Subcutaneous abdominal adipose tissue (tissue), 5 donors: ENCODE measurements around the gene LRRC3.

Experiments used
- H3K27ac ChIP-seq: one replicate; pipeline ENCODE4 v1.7.0; 2013; ENCODE audit warnings: low read depth, mild to moderate bottlenecking, inconsistent platforms, low read length, moderate library complexity
- H3K27me3 ChIP-seq, 5 donors: one replicate each; pipeline ENCODE4 v1.7.0; 2013; ENCODE audit warnings: low read length in 5 of 5, inconsistent platforms in 1 of 5; ENCODE audit not compliant: control insufficient read depth in 5 of 5, insufficient read depth in 4 of 5
- H3K36me3 ChIP-seq, 5 donors: one replicate each; pipeline ENCODE4 v1.7.0; 2013; ENCODE audit warnings: low read length in 5 of 5; ENCODE audit not compliant: control insufficient read depth in 5 of 5, insufficient read depth in 5 of 5
- H3K4me1 ChIP-seq, 5 donors: one replicate each; pipeline ENCODE4 v1.7.0; 2013; ENCODE audit warnings: low read length in 5 of 5, mild to moderate bottlenecking in 3 of 5, moderate library complexity in 1 of 5; ENCODE audit not compliant: control insufficient read depth in 5 of 5, insufficient read depth in 5 of 5
- H3K4me3 ChIP-seq, 5 donors: one replicate each; pipeline ENCODE4 v1.7.0; 2013; ENCODE audit warnings: low read length in 5 of 5, low read depth in 1 of 5
- H3K9ac ChIP-seq, 5 donors: one replicate each; pipeline ENCODE4 v1.7.0; 2013; ENCODE audit warnings: low read length in 5 of 5, mild to moderate bottlenecking in 4 of 5, moderate library complexity in 3 of 5
- H3K9me3 ChIP-seq, 5 donors: one replicate each; pipeline ENCODE4 v1.7.0; 2013; ENCODE audit warnings: low read length in 5 of 5; ENCODE audit not compliant: control insufficient read depth in 5 of 5
- donor health status: healthy.
- donor health status: healthy.
- donor health status: healthy.
- donor health status: healthy.
- donor health status: healthy.

The LRRC3 gene

DNA sequence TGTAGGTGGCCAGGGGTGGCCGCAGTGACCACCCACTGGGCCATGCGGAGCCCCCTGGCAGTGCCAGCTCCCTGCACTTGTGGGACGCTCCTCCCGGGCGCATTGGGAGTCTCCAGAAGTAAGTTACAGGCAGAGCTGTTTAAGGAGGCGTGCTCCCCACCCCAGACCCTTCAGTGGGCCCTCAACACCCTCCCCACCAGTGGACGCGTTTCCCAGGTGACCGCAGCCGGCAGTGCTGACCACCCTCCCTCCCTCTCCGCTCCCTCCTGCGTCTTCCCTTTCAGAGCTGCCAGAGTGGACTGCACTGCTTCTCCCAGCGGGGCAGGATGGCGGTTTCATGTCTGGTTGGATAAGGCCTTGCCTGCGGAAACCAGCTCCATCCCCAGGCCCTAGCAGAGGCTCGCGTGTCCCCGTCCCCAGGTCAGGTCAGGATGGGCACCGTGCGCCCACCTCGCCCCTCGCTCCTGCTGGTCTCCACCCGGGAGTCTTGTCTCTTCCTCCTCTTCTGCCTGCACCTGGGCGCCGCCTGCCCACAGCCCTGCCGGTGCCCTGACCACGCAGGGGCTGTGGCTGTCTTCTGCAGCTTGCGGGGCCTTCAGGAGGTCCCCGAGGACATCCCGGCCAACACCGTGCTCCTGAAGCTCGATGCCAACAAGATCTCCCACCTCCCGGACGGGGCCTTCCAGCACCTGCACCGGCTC, 1.1 kb downstream of the LRRC3 start:
- Histone ChIP-seq H3K27me3 (peaks cover 0 to 1% (median 0%) of the 10 kb centered on the region in 5 donors), H3K9me3 (peaks cover 0 to 16% (median 8%) of the 10 kb centered on the region in 5 donors), H3K4me3 (peak overlapping the region in 4 of 5 donors; percentile 68 to 75 (median 70)), H3K36me3 (peaks cover 0 to 10% (median 8%) of the 10 kb centered on the region in 5 donors), H3K9ac (peak overlapping the region in 4 of 5 donors; percentile 18 to 63 (median 58)), H3K4me1 (peaks cover 0 to 34% (median 10%) of the 10 kb centered on the region in 5 donors), H3K27ac (no peak overlapping the region)

DNA sequence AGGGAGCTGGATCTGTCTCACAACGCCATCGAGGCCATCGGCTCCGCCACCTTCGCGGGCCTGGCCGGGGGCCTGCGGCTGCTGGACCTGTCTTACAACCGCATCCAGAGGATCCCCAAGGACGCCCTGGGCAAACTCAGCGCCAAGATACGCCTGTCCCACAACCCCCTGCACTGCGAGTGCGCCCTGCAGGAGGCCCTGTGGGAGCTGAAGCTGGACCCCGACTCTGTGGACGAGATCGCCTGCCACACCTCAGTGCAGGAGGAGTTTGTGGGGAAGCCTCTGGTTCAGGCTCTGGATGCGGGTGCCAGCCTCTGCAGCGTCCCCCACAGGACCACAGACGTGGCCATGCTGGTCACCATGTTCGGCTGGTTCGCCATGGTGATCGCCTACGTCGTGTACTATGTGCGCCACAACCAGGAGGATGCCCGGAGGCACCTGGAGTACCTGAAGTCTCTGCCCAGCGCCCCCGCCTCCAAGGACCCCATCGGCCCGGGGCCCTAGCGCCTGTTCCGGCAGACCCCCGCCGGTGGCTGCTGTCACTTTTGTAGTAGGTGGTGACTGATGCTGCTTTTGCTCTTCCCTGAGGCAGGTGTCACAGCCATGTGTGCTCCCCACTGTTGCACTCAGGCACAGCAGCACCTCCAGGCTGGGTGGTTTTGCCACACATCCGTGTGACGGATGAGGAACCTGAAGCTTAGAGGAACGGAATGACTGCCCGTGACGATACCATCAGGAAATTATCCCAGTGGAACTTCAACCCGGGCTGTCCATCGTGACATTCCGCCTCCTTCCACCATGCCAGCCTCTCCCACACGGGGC, 1.8 kb downstream of the LRRC3 start:
- Histone ChIP-seq H3K27me3 (no peaks in the 10 kb centered on the region), H3K9me3 (peaks cover 0 to 14% (median 8%) of the 10 kb centered on the region in 5 donors), H3K4me3 (no peak overlapping the region), H3K36me3 (peaks cover 0 to 10% (median 8%) of the 10 kb centered on the region in 5 donors), H3K4me1 (peaks cover 0 to 34% (median 10%) of the 10 kb centered on the region in 5 donors), H3K27ac (no peak overlapping the region), H3K9ac (no peak overlapping the region)

DNA sequence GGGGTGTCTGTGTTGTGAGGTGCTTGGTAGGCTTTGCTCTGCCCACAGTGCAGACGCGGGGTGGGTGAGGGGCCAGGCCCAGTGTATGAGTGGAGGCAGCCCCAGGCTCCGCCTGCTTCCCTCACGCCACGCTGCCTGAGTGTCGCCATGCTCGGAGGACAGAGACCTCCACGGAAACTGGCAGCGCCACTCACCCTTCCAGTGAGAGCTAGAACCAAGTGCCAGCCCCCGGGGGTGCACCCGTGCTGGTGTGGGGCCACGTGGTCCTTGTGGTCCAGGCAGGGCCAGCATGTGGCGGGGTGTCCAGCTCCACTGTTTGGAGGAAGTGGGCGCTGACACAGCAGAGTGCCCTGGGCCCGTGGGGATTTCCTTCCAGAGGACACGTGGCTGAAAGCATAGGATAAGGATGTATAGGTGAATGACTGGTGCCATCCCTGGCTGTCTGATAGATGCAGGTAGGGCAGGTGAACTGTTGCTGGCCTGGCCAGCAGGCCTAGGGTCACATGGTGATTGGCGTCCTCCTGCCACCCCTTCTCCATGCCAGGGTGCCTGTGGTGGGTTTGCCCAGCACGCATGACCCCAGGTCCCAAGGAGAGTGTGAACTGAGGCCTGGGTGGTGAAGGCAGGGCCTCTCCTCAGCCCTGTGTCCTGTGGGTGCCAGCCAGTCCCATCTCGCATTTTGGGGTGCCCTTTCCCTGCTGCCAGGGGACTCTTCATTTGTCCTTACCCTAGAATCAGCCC, 3.8 kb downstream of the LRRC3 start:
- Histone ChIP-seq H3K4me3 (no peak overlapping the region), H3K4me1 (peaks cover 0 to 34% (median 15%) of the 10 kb centered on the region in 5 donors), H3K9me3 (peaks cover 0 to 7% (median 2%) of the 10 kb centered on the region in 5 donors), H3K27ac (no peak overlapping the region), H3K36me3 (peaks cover 0 to 10% (median 9%) of the 10 kb centered on the region in 5 donors), H3K9ac (no peak overlapping the region), H3K27me3 (peaks cover 0 to 7% (median 0%) of the 10 kb centered on the region in 5 donors)

DNA sequence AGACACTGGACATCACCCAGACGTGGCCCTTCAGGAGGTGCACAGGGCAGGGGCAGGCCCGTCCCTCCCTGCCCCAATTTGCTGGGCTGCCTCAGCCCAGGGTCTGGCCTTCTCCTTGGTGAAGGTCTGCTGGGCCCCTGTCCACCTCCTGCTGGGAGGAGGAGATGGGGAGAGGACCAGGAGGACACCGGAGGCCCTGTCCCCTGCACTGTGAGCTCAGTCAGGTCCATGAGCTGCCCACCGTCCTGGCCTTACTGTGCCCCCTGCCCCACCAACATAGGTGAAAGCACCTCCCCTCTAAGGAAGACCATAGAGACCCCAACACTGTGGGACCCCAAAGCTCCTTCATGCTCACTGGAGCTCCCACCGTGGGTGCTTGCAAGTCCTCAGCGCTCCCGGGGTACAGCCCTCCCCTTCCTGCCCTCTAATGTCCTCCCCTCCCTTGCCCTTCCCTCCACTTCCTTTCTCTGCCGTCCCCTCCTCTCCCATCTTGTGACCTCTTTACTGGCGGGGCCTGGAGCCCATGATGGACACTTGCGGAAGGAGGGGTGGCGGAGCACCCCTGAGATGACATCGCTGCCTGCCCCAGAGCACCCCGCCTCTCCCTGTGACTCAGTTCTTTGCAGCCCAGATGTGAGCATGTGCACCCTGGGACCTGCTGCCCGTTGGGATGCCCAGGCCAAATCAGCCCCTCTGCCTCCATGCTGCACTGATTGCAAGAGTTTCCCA, 4.6 kb downstream of the LRRC3 start:
- peaks cover 0 to under 1% (median 0%) of the 10 kb centered on the region in 5 donors for H3K9me3 ChIP-seq
- peaks cover 0 to 32% (median 15%) of the 10 kb centered on the region in 5 donors for H3K4me1 ChIP-seq

DNA sequence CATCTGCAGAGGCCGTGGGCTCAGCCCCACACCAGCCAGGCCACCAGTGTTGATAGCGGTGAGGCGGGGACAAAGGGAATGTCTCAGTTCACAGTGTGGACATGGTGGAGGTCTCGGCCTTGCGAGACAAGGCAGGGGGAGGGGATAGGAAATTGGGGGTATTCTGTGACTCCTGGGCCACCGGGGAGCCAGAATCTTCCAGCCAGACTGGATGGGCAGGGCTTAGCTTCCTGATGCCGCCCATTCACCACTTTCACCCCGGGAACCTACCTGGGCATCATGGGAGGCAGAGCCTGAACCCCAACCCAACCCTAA, 5.1 kb downstream of the LRRC3 start:
- no peak overlapping the region for H3K9ac ChIP-seq
- H3K4me1 ChIP-seq: peaks cover 0 to 32% (median 15%) of the 10 kb centered on the region in 5 donors
- H3K36me3 ChIP-seq: peaks cover 0 to 10% (median 9%) of the 10 kb centered on the region in 5 donors
- H3K27ac ChIP-seq: no peak overlapping the region
- H3K27me3 ChIP-seq: peaks cover 0 to 9% (median 0%) of the 10 kb centered on the region in 5 donors
- no peaks in the 10 kb centered on the region for H3K9me3 ChIP-seq
- no peak overlapping the region for H3K4me3 ChIP-seq

More for the DNA sequence above, 4.6 kb downstream of the LRRC3 start:
- H3K36me3 ChIP-seq: peaks cover 0 to 10% (median 9%) of the 10 kb centered on the region in 5 donors
- H3K27me3 ChIP-seq: peaks cover 0 to 9% (median 0%) of the 10 kb centered on the region in 5 donors
- H3K27ac ChIP-seq: no peak overlapping the region
- H3K9ac ChIP-seq: no peak overlapping the region
- no peak overlapping the region for H3K4me3 ChIP-seq

DNA sequence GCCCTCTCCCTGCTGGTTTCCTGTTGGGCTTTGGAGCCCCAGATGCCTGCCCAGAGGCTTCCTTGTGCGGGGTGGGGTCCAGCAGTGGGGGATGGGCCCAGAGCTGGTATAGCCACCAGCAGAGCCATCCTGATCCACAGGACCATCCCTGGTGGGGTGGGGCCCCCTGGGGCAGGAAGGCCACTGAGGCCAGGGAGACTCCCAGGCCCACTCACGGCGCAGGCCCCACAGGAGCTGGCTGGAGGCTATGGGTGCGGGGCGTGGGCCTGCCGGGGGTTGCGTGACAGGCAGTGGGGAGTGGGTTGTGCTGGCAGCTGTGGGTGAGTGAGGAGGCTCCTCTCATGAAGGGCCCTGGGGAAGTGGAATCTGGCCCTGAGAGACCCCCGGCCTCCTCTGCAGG, 5.7 kb downstream of the LRRC3 start:
- H3K27me3 ChIP-seq: peaks cover 0 to 9% (median 0%) of the 10 kb centered on the region in 5 donors

DNA sequence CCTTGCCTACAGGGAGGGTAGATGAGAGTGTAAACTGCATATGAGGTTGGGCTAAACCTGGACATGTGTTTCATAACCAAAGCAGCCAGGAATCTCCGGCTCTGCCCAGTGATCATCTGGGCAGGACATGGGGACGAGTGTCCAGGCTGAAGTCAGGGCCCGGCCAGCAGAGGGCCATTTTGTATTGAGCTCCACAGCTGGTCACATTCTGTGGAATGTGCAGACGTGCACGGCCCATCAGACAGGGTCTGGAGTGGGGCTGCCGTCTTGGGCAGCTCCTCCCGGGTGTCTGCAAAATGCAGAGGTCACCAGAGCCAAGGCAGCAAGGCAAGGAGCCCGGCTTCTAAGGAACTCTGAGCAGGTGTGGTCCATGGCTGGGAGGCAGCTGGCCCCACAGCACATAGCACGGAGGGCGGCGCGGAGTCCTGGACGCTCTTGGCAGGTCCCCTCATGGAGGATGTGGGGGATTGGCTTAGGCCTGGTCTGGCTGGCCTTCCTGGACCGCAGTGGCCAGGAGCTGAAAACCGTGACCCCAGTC, 6.2 kb downstream of the LRRC3 start:
- no peak overlapping the region for H3K27ac ChIP-seq

More for the DNA sequence above, 5.7 kb downstream of the LRRC3 start:
- Histone ChIP-seq H3K4me3 (no peak overlapping the region), H3K27ac (no peak overlapping the region), H3K9me3 (no peaks in the 10 kb centered on the region), H3K4me1 (peaks cover 0 to 29% (median 11%) of the 10 kb centered on the region in 5 donors), H3K9ac (no peak overlapping the region), H3K36me3 (peaks cover 0 to 10% (median 9%) of the 10 kb centered on the region in 5 donors)

DNA sequence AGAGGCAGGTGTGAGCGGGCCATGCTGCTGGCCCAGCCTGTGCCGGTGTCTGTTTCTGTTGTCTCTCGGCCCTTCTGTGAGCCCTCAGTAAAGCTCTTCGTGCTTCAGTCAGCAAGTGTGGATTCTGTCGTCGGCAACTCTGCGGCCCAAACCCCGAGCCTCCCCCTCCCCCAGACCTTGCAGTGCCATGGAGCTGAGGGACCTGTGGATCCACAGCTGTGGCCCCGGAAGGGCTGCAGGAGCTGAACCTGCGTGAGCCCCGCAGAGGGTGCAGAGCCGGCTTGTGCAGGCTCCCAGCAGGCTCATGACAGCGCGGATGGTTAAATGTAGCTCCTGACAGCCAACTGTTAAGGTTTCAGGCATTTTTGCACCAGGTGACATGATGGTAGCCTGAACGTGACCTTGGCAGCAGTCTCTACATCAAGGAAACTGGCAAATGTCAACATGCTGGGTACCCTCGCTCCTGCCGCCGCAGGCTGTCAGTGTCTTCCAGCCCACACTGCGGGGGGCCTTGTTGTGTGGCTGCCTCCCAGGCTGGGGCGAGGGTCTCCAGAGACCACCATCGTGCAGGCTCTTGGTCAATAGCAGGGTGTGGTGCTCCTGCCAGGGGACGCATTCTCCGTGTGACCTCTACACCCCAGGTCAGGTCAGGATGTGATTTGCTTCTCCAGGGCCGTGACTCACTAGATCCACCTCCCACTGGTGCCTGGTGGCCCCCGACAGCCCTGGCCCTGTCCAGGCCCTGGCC, 7.0 kb downstream of the LRRC3 start:
- H3K27ac ChIP-seq: no peak overlapping the region
- H3K9me3 ChIP-seq: no peaks in the 10 kb centered on the region
- no peak overlapping the region for H3K9ac ChIP-seq
- peaks cover 0 to 22% (median 5%) of the 10 kb centered on the region in 5 donors for H3K4me1 ChIP-seq
- H3K4me3 ChIP-seq: no peak overlapping the region
- peaks cover 0 to 8% (median 6%) of the 10 kb centered on the region in 5 donors for H3K36me3 ChIP-seq
- peaks cover 0 to 9% (median 0%) of the 10 kb centered on the region in 5 donors for H3K27me3 ChIP-seq

More for the DNA sequence above, 6.2 kb downstream of the LRRC3 start:
- H3K36me3 ChIP-seq: peaks cover 0 to 10% (median 9%) of the 10 kb centered on the region in 5 donors
- no peak overlapping the region for H3K9ac ChIP-seq
- peaks cover 0 to 24% (median 6%) of the 10 kb centered on the region in 5 donors for H3K4me1 ChIP-seq
- no peak overlapping the region for H3K4me3 ChIP-seq
- peaks cover 0 to 9% (median 0%) of the 10 kb centered on the region in 5 donors for H3K27me3 ChIP-seq
- no peaks in the 10 kb centered on the region for H3K9me3 ChIP-seq
